T-helper 2 cell treated with Interferon-gamma antibody and Interleukin-4, amounts not matched to agents 5 μg/mL and 100 μg/mL, for 36 hours (primary cell): Measurements from ENCODE around the gene SLC51A.
A peak's percentile ranks its signal among the peaks of the same experiment; 100 is the strongest.

ENCODE experiments used
- DNase-seq: peaks from one replicate; pipeline ENCODE4 v3.0.0; 2021; ENCODE audit warnings: low spot score
- H3K27ac Mint-ChIP-seq: one replicate; pipeline ENCODE4 v1.8.0; 2021; ENCODE audit warnings: mild to moderate bottlenecking, mixed read lengths
- H3K27me3 Mint-ChIP-seq: one replicate; pipeline ENCODE4 v1.8.0; 2021; ENCODE audit warnings: low read depth, mixed read lengths
- H3K36me3 Mint-ChIP-seq: one replicate; pipeline ENCODE4 v1.8.0; 2021; ENCODE audit warnings: low read depth, mixed read lengths
- H3K4me1 Mint-ChIP-seq: one replicate; pipeline ENCODE4 v1.8.0; 2021; ENCODE audit warnings: low read depth, mixed read lengths
- H3K4me3 Mint-ChIP-seq: one replicate; pipeline ENCODE4 v1.8.0; 2022; ENCODE audit warnings: mild to moderate bottlenecking, moderate library complexity, mixed read lengths
- H3K9me3 Mint-ChIP-seq: one replicate; pipeline ENCODE4 v1.8.0; 2021; ENCODE audit warnings: mixed read lengths

SLC51A gene

GRCh38 chr3:196260784-196261183, 44.5 kb downstream of the SLC51A start:
- Mint-ChIP-seq H3K4me1 (peaks cover 8% of the 10 kb centered on the region), H3K36me3 (peaks cover 38% of the 10 kb centered on the region), H3K9me3 (no peaks in the 10 kb centered on the region), H3K27me3 (no peaks in the 10 kb centered on the region), H3K4me3 (no peak overlapping the region), H3K27ac (no peak overlapping the region)
- DNase-seq = no peak

GRCh38 chr3:196263819-196264218, 47.5 kb downstream of the SLC51A start:
- Mint-ChIP-seq H3K4me1 (peaks cover 13% of the 10 kb centered on the region), H3K4me3 (no peak overlapping the region), H3K27ac (no peak overlapping the region), H3K36me3 (peaks cover 41% of the 10 kb centered on the region), H3K27me3 (no peaks in the 10 kb centered on the region), H3K9me3 (no peaks in the 10 kb centered on the region)
- DNase-seq = no peak

GRCh38 chr3:196268284-196269163, 52.2 kb downstream of the SLC51A start:
- DNase-seq = no peak
- no peak overlapping the region for H3K4me3 Mint-ChIP-seq
- peak overlapping the region; percentile 45 for H3K27ac Mint-ChIP-seq
- H3K27me3 Mint-ChIP-seq = no peaks in the 10 kb centered on the region
- peaks cover 27% of the 10 kb centered on the region for H3K4me1 Mint-ChIP-seq
- no peaks in the 10 kb centered on the region for H3K9me3 Mint-ChIP-seq
- H3K36me3 Mint-ChIP-seq = peaks cover 47% of the 10 kb centered on the region

- no peak for DNase-seq
- H3K27me3 Mint-ChIP-seq = no peaks in the 10 kb centered on the region
- no peak overlapping the region for H3K4me3 Mint-ChIP-seq
- no peaks in the 10 kb centered on the region for H3K9me3 Mint-ChIP-seq
- H3K36me3 Mint-ChIP-seq = peaks cover 46% of the 10 kb centered on the region
- H3K27ac Mint-ChIP-seq = peak overlapping the region; percentile 71
- peaks cover 41% of the 10 kb centered on the region for H3K4me1 Mint-ChIP-seq
Measured at GRCh38 chr3:196270499-196270898, 54.2 kb downstream of the SLC51A start.

GRCh38 chr3:196272826-196273225, 56.5 kb downstream of the SLC51A start:
- Mint-ChIP-seq H3K36me3 (peaks cover 45% of the 10 kb centered on the region), H3K27ac (peak overlapping the region; percentile 94), H3K9me3 (no peaks in the 10 kb centered on the region), H3K4me1 (peaks cover 49% of the 10 kb centered on the region), H3K27me3 (no peaks in the 10 kb centered on the region), H3K4me3 (no peak overlapping the region)
- DNase-seq = no peak

- Mint-ChIP-seq H3K27ac (peak overlapping the region; percentile 94), H3K4me1 (peaks cover 55% of the 10 kb centered on the region), H3K9me3 (no peaks in the 10 kb centered on the region), H3K27me3 (no peaks in the 10 kb centered on the region), H3K36me3 (peaks cover 49% of the 10 kb centered on the region), H3K4me3 (peak overlapping the region; percentile 54)
- DNase-seq = no peak
Measured at GRCh38 chr3:196273655-196274054, 57.3 kb downstream of the SLC51A start.

GRCh38 chr3:196274585-196274984, 58.3 kb downstream of the SLC51A start:
- Mint-ChIP-seq H3K27me3 (no peaks in the 10 kb centered on the region), H3K36me3 (peaks cover 46% of the 10 kb centered on the region), H3K4me1 (peaks cover 51% of the 10 kb centered on the region)

GRCh38 chr3:196275126-196275525, 58.8 kb downstream of the SLC51A start:
- Mint-ChIP-seq H3K27ac (peak overlapping the region; percentile 94), H3K36me3 (peaks cover 44% of the 10 kb centered on the region), H3K4me1 (peaks cover 52% of the 10 kb centered on the region), H3K4me3 (peak overlapping the region; percentile 74), H3K27me3 (no peaks in the 10 kb centered on the region), H3K9me3 (no peaks in the 10 kb centered on the region)
- no peak for DNase-seq

More at GRCh38 chr3:196274585-196274984, 58.3 kb downstream of the SLC51A start:
- Mint-ChIP-seq H3K4me3 (peak overlapping the region; percentile 74), H3K27ac (peak overlapping the region; percentile 94), H3K9me3 (no peaks in the 10 kb centered on the region)
- DNase-seq = peak; percentile 82

GRCh38 chr3:196280689-196281440, 64.5 kb downstream of the SLC51A start:
- Mint-ChIP-seq H3K36me3 (peaks cover 21% of the 10 kb centered on the region), H3K4me3 (peak overlapping the region; percentile 40), H3K27me3 (no peaks in the 10 kb centered on the region), H3K9me3 (no peaks in the 10 kb centered on the region), H3K27ac (peak overlapping the region; percentile 56), H3K4me1 (peaks cover 54% of the 10 kb centered on the region)
- peak; percentile 42 for DNase-seq

- Mint-ChIP-seq H3K9me3 (no peaks in the 10 kb centered on the region), H3K4me3 (peak overlapping the region; percentile 2), H3K27me3 (no peaks in the 10 kb centered on the region), H3K36me3 (peaks cover 26% of the 10 kb centered on the region), H3K4me1 (peaks cover 59% of the 10 kb centered on the region), H3K27ac (peak overlapping the region; percentile 27)
- DNase-seq = no peak
Measured at GRCh38 chr3:196281962-196282361, 65.6 kb downstream of the SLC51A start.
